K562 (cell line): ENCODE measurements around the gene C6orf89. TPM values are rescaled to one million over a fixed set of nuclear protein-coding genes. Genes with fewer than 3 reads are reported as not detected.

ENCODE experiments used
- ATF1 ChIP-seq, 2 experiments: fragments of 450-650 bp in 1 of 2; IDR thresholded peaks; 2 replicates each; pipeline ENCODE4 v1.6.1; 2016; ENCODE audit warnings: missing compliant biosample characterization in 1 of 2, missing genetic modification characterization in 1 of 2
- BCLAF1 ChIP-seq, 2 experiments: fragments of 450-650 bp in 1 of 2; IDR thresholded peaks; 2 replicates each; pipeline ENCODE4 v1.6.1; 2011 to 2017; ENCODE audit warnings: low read depth in 2 of 2, antibody characterized with exemption in 1 of 2, borderline replicate concordance in 1 of 2, low read length in 1 of 2, mild to moderate bottlenecking in 1 of 2, mixed read lengths in 1 of 2; ENCODE audit not compliant: control insufficient read depth in 1 of 2
- CREB3L1 ChIP-seq: fragments of 450-650 bp; IDR thresholded peaks from 2 replicates; pipeline ENCODE4 v1.6.1; 2014; ENCODE audit warnings: low read depth, mild to moderate bottlenecking, moderate library complexity, borderline replicate concordance
- DEAF1 ChIP-seq: fragments of 450-650 bp; formaldehyde crosslinking; IDR thresholded peaks from 2 replicates; pipeline ENCODE4 v1.4.0; 2020; ENCODE audit warnings: mild to moderate bottlenecking, moderate library complexity
- FOXA1 ChIP-seq: fragments of 450-650 bp; IDR thresholded peaks from 2 replicates; pipeline ENCODE4 v1.6.1; 2016; ENCODE audit warnings: mild to moderate bottlenecking, borderline replicate concordance
- HDAC8 ChIP-seq: fragments of 450-650 bp; IDR thresholded peaks from 2 replicates; pipeline ENCODE4 v1.6.1; 2016; ENCODE audit warnings: mild to moderate bottlenecking, missing genetic modification characterization, moderate library complexity, missing compliant biosample characterization
- HIVEP1 ChIP-seq: fragments of 250-450 bp; sonication (Bioruptor Pico); IDR thresholded peaks from 2 replicates; pipeline ENCODE4 v1.4.0; 2020; ENCODE audit warnings: mild to moderate bottlenecking
- MLX ChIP-seq, 2 experiments: fragments of 450-650 bp in 1 of 2; sonication (generic) in 1 of 2; formaldehyde crosslinking; conservative IDR thresholded peaks; 2 replicates each; pipeline versions ENCODE4 v1.4.0 to v1.8.1; 2020 to 2022; ENCODE audit warnings: mild to moderate bottlenecking in 1 of 2, missing genetic modification reagents in 1 of 2
- POLR2H ChIP-seq: IDR thresholded peaks from 2 replicates; pipeline ENCODE4 v1.6.1; 2016; ENCODE audit warnings: missing genetic modification characterization, low read depth, mild to moderate bottlenecking, control low read depth, missing compliant biosample characterization, moderate library complexity
- SMAD2 ChIP-seq: fragments of 150-350 bp; IDR thresholded peaks from 2 replicates; pipeline ENCODE4 v1.6.1; 2014; ENCODE audit warnings: low read depth, mild to moderate bottlenecking, low read length
- VEZF1 ChIP-seq: fragments of 200-800 bp; sonication (Bioruptor generic); IDR thresholded peaks from 2 replicates; pipeline ENCODE4 v1.6.1; 2017; ENCODE audit warnings: missing genetic modification characterization, missing compliant biosample characterization
- ZNF197 ChIP-seq: fragments of 200-800 bp; sonication (Bioruptor generic); IDR thresholded peaks from 2 replicates; pipeline ENCODE4 v1.6.1; 2016; ENCODE audit warnings: low read depth, missing genetic modification characterization, missing compliant biosample characterization
- ZNF740 ChIP-seq, 3 experiments: fragments of 200-800 bp in 1 of 3; sonication (Bioruptor generic) in 1 of 3; sonication (generic) in 1 of 3; formaldehyde crosslinking in 1 of 3; IDR thresholded peaks; 2 replicates each; pipeline versions ENCODE4 v1.6.1 to v1.8.0; 2016 to 2022; ENCODE audit warnings: mild to moderate bottlenecking in 2 of 3, missing compliant biosample characterization in 2 of 3, missing genetic modification characterization in 2 of 3, missing genetic modification reagents in 1 of 3
- polyA plus RNA-seq, 8 experiments: library from polyadenylated mRNA; depleted of rRNA in 4 of 8; stranded (reverse) in 5 of 8; unstranded in 3 of 8; fragments of >200 nt; fragmentation: Nextera tagmentation in 2 of 8; fragmentation: Illumina TruSeq in 1 of 8; extraction: Ambion mirVana in 2 of 8; extraction: Trizol in 1 of 8; gene quantifications; 2 replicates each; pipeline versions ENCODE4 v1.2.1 to v1.2.3, GENCODE V29; 2011 to 2014; ENCODE audit warnings: inconsistent platforms in 1 of 8, missing spikeins in 1 of 8
- total RNA-seq, 7 experiments: library from RNA; depleted of rRNA in 6 of 7; stranded (reverse); fragments of >200 nt in 6 of 7; fragmentation: Illumina TruSeq in 2 of 7; extraction: Trizol in 2 of 7; gene quantifications; 2 replicates each; pipeline versions ENCODE4 v1.2.1 to v1.2.3, GENCODE V29; 2011 to 2021; ENCODE audit warnings: low replicate concordance in 1 of 7

C6orf89 gene
- total and polyA plus RNA-seq, 9 of the 15 experiments (the other 6 are each of a cell fraction or from before 2014, with no cell fraction given) = 35.2 to 111 (median 58.5) TPM

GRCh38 chr6:36885461-36886401 is at the start of gene C6orf89 (continued):
- TF ChIP-seq ZNF740 (CRISPR knock-in tag; IDR thresholded peaks at IDR 0.05) = peak; percentile 95
- TF ChIP-seq ZNF740 (tag; IDR thresholded peaks at IDR 0.05) = peak in 1 of 2 experiments; percentile 81; a peak in 2 of 4 replicates
- no peak for TF ChIP-seq ATF1 (CRISPR knock-in tag; IDR thresholded peaks at IDR 0.05)
- TF ChIP-seq ATF1 (tag; IDR thresholded peaks at IDR 0.05) = peak; percentile 90
- TF ChIP-seq DEAF1 = peak; percentile 41; the same call in 1 of the 2 replicates
- no peak for TF ChIP-seq MLX (CRISPR knock-in tag; conservative IDR thresholded peaks at IDR 0.05)
- TF ChIP-seq VEZF1 = peak; percentile 95
- TF ChIP-seq FOXA1 = no peak
- peak; percentile 5; the same call in 1 of the 2 replicates for TF ChIP-seq ZNF197 (CRISPR knock-in tag)
- TF ChIP-seq BCLAF1 (IDR thresholded peaks at IDR 0.05; ENCODE audit: borderline replicate concordance in 1 of 2, control insufficient read depth in 1 of 2, low read depth in 2 of 2, low read length in 1 of 2) = peak in 1 of 2 experiments; percentile 93; a peak in 2 of 4 replicates
- no peak; the same call in 1 of the 2 replicates for TF ChIP-seq HIVEP1
- peak; percentile 99 for TF ChIP-seq CREB3L1
- no peak for TF ChIP-seq SMAD2
- no peak for TF ChIP-seq HDAC8
- 0 out of 2 replicates have a peak, but pooled peaks have one; percentile 5 for TF ChIP-seq POLR2H
